HG03520 (cell line): ENCODE measurements around the gene LRRTM2.

Source experiments
- ATAC-seq: cut with Tn5 transposase; IDR thresholded peaks from one replicate; pipeline ENCODE4 v1.9.1; 2021; ENCODE audit warnings: mild to moderate bottlenecking, moderate library complexity; ENCODE audit not compliant: unreplicated experiment

The LRRTM2 gene

DNA sequence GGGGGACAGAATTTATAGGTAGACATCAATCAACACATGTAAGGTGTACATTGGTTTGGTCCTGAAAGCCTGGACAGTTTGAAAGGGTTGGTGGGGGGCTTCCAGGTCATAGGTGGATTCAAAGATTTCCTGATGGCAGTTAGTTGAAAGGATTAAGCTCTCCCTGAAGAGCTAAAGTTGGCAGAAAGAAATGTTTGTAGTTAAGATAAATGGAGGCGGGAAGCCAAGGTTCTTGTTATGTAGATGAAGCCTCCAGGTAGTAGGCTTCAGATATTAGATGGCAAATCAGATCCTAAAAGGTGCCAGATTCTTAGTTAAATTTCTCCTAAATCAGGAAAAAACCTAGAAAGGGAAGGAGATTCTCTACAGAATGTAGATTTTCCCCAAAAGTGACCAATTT is 9.0 kb upstream of the LRRTM2 start:
- no peak for ATAC-seq

DNA sequence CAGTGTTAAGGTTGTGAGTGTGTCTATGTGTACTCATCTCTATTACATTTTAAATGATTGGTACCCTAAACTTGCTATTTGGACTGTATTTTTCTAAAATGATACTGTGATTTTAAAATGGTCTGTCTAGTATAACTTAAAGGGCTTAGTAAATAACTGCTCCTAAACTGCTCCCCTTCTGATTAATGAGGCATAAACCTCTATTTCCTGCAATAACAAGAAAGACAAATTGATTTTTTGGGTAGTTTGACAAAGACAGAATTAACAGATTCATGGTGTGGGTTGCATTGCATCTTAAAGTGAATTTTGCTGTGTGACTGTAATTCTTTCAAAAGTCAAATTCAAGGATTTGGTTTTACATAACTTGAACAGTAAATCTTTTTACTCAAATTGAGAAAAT is 8.1 kb upstream of the LRRTM2 start:
- ATAC-seq = no peak

DNA sequence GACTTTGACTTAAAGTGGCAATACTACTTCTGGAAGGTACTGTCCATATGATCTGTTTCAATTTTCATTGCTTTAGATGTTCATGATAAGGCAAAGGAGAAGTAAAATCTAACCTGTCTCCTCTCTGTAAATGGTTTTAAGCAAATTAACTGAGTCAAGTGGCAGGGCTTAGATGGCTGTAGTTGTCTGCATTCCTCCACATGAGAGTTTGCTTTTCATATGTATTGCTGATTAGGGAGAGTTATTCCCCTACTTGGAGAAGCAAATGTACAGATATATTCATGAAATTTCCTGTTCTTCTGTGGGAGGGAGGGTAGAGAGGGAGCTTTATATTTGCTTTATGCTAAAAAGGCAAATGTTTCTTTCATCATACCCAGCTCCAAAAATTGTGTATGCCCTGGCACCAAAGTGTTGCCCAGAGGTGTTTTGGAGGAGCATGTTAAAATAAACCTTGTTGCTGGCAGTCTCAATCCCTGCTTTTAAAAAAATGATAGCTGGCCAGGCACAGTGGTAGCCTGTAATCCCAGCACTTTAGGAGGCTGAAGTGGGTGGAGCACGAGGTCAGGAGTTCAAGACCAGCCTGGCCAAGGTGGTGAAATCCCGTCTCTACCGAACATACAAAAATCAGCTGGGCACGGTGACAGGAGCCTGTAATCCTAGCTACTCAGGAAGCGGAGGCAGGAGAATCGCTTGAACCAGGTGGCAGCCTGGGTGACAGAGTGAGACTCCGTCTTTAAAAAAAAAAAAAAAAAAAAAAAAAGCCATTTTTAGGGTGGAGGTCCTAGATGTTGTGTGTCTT is 3.5 kb upstream of the LRRTM2 start:
- ATAC-seq = no peak

DNA sequence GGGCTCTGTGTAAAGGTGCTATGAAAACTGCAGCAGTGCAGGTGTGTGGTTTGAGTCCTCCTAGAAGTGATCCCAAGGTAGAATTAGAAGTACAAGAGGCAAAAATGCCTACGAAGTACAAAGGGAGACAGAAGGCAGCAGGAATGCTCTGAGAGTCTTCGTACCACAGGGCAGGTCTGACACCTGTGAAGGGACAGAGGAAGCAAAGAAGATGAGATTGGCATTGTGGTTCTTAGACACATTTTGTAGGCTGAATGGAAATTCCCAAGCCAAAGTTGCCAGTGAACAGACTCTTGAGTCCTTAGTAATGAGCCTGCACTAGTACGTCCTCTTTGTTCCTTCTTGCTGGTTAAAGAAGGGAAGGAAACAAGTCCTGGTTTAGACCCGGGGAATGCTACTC is 1.7 kb upstream of the LRRTM2 start:
- no peak for ATAC-seq

DNA sequence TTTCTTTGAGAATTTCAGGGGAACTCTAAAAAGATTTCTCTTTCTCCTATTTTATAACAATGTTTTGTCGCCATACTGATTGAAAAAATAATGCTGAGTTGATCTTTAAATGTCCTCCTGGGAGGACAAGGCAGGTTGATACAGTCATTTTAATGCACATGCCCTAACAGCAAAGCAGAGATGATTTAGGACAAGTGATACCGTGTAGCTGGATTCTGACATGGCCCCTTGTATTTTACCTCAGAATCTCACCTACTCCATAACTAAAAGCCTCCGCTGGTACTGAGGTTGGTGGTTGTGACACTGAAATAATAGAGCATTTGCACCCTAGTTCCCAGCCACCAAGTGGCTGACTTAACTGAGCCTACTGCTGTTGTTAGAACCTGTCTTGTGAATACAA is 811 bp upstream of the LRRTM2 start:
- no peak for ATAC-seq

DNA sequence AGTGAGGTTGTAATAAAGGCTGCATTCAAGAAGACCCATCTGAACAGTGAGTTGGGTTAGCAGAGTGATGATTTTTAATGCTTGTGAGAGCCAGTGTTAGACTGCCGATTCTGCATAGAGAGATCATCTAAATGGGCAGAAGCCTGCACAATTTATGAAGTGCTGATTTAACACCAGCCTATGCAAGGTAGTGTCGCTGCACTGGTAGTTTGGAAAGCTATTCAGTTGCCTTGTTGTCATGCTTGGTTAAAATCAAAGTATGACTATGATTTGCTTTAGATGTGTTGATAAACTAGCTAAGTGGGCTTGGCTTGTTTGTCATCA is 379 bp upstream of the LRRTM2 start:
- ATAC-seq = no peak

DNA sequence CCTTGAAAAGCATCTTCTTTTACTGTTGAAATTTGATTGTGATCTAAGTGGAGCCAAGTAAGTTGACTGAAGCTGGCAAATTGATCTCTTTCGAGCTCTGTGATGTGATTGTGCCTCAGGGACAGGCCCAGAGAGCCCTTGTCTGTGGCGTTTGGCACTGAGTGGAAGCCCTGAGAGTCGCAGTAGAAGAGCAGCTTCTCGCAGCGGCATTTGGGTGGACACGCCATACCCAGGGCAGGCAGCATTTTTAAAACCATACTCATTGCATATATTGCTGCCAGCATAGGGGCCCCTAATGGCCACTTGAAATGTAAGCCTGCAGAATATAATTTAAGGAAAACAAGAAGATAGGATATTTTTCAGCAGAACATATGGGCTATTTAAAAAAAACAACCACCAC is 894 bp downstream of the LRRTM2 start:
- ATAC-seq = no peak

DNA sequence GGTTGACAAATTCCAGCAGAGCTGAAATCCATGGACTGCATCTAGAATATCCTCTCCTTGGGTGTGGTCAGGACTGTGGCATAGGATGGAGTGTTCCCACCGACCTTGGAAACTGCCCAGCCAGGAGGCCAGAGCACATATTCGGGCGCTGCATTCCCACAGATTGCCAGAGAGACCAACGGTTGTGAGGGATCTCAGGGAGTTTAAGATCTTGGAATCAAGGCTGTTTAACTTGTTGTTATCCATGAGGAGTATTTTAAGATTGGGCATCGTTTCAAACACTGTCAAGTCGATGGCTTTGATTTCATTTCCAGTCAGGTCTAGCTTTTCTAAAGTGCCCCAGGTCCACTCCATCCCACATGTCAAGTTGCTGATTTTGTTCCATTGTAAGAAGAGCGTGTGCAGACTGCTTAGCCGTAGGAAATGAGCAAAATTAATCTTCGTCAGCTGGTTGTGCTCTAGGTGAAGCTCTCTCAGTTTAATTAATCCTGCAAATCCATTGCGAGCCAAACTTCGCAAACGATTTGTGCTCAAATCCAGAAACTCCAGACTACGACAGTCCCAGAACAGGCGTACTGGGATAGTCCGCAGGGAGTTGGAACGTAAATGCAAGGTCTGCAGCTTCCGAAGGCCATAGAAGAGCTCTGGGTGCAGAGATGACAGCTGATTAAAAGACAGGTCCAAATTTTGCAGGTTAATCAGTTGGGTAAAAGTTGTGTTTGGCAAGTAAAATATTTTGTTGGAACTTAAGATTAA is 1.5 kb downstream of the LRRTM2 start:
- no peak for ATAC-seq

DNA sequence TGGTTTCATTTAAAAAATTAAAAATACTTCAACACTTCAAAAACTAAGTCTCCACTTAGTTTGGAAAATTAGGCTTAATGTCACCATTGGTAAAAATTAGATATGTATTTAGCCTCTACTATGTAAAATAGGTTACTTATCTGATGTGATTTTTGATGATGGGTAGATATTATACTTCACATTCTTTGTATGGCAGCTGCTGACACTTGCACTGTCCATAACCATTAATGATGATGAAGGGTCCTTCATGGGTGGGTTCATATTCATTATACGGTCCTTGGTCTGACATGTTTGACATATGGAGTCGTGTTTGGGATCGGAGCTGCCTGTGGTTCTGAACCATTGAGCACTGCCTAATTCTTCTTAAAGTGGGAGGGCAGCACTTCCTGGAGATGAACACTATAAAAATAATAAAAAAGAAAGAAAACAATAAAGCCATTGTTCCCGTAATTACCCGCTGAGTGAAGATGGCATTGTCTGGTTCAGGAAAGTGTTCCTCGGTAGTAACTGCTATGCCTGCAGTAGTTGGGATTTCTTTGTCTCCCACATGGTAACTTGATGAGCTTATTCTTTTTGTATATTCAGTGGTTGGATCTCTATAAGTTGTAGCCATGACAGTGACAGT is 2.2 kb downstream of the LRRTM2 start:
- ATAC-seq = no peak

DNA sequence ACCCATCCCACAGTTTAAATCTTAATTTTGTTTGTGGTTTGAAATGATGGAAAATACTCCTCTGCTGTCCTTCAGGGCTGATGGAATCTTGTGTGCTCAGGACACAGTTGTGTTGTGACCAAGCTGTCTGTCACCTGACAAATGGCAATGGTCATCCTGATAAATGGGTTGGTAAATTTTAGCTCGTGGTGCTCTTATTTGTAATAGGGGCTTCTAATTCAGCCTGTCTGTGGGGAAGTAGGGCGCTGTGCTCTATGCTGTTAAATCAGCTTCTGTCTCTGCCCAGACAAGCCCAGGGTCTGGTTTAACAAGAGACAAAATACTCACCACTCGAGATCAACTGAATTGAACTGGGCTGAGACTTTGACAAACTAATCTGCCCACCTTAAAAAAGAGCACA is 4.5 kb downstream of the LRRTM2 start:
- ATAC-seq = no peak

DNA sequence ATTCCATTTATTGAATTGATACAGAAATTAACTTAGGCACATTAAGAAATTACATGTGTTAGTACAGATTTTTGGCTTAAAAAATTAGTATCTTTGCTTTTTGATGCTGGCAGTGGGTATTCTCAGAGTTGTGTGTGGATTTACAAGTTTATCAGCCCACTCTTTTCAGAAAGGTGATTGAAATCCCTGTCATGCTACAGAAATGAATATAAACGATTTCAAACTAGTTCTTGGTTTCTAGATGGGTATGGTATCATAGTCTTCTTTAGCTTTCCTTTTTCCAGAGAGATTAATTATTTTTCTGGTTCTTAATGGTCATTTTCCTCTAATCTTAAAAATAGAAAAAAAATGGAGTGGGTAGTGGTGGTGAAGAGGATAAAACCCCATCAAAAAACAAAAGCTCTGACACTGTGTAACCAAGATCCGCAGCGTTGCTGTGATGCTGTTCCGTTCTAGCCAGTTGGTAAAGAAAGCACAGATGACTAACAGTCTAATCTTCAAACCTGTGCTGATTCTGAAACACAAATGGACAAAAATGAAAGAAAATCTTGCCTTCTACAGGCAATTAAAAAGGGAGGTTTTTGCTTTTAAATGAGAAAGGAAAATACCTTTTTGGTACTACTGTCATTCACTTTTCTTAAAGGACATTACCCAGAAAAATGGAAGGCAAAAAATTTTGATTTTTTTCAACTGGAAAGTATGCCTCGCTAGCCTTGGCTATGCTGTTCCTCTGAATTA is 5.2 kb downstream of the LRRTM2 start:
- ATAC-seq = no peak

DNA sequence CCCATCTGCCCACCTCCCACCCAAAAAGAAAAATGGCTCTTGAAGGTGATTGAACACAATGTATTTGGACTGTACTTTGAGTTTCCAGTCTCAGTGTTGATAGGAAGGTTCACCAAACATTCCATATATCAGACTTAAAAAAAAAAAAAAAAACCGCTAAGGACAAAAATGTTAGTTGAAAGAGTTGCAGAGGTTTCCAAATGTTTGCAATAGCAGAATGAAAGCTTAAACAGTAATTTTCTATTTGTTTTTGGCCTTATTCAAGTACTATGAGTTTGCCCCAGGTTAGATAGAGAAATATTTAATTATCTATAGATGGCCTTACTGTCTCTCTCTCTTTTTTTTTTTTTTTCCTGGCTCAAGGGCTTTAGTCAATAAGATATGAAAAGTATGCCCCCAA is 6.1 kb downstream of the LRRTM2 start:
- no peak for ATAC-seq

DNA sequence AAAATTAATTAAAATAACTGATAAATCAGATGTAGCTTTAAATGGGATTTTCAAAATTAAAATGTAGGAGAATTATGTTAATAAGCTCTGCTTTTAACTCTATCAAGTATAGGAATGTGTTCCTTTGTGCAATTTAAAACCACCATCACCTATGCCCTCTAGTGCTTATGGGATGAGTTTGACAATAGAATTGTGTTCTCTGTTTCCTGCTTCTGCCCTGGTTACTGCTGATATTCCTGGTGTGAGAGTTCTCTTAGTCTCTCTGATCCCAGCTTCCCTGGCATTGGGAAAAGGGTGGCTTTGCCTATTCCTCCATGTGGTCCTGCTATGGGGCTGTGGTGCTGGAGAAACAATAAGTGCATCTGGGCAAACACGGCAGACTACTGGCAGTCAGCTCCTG is 8.1 kb downstream of the LRRTM2 start:
- ATAC-seq = no peak

DNA sequence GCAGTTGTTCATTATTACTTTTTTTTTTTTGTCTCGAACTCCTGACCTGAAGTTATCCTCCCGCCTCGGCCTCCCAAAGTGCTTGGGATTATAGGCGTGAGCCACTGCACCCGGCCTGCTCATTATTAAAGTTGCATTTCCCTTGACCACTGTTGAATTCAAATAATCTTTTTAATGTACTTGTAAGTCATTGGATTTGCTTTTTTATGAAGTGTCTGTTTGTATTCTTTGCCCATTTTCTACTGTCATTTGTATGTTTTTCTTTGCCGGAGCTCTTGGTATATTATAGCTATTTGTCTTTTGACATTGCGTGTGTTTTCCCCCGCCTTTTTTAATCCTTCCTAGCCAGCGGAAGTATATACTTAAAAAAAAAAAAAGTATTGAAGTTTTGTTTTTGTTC is 22.0 kb downstream of the LRRTM2 start:
- no peak for ATAC-seq

DNA sequence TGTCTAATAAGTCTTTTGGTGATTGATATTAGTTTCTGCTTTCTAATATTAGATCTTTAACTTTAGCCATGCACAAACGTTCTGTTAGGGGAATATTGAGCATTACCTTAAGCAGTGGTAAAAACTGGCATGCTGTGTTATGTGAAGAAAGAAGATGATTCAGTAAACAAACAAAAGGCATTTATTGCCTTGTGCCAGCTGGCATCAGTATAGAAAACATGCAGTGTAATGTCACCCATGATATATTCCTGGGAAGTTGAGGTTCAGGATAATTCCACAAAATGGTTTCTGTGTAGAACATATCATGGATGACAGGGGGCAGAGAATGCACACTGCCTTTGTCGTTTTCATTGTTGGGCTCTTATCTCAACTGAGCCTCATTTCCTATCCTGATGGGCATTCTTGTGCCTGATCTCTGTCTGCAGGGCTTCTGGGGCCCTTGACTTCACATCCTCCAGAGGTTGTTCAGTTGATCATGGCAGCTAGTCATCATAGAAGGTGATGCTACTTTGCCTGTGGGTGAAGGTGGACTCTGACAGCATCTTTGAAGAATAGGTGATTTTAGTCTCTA is 24.2 kb downstream of the LRRTM2 start:
- ATAC-seq = no peak

DNA sequence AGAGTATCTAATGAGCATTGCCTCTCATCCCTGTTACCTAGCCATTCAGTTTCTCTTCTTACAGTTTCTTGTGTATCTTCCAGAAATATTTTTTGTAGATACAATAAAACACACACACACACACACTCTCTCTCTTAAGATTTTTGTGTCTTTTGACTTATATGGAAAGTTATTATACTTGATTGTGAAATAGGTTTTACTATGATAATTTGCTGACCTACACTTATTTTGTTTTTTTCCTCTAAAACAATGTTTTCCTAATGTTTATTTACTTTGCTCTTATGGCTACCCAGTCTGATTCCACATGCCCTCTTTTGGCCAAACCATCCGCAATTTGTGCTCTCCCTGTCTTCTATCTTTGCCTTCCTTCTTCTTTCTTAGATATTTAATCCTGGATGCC is 25.3 kb downstream of the LRRTM2 start:
- no peak for ATAC-seq

DNA sequence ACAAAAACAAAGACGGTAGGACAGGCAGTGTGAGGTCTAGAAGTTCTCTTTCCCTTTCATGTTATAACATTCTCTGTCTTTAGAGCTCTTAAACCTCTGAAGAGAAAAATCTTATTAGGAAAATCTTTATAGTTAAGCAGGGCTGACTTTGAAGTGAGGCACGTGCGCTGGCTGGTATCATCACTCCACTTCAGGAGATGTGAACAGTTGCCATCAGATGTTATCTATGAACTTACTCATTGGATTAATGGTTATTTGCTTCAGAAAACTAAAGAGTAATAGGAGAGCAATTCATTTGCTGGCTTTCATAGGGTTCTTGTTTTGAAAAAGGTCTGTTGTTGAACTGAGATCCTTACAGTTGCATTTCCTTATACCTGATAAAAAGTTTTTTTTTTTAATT is 25.7 kb downstream of the LRRTM2 start:
- ATAC-seq = no peak

DNA sequence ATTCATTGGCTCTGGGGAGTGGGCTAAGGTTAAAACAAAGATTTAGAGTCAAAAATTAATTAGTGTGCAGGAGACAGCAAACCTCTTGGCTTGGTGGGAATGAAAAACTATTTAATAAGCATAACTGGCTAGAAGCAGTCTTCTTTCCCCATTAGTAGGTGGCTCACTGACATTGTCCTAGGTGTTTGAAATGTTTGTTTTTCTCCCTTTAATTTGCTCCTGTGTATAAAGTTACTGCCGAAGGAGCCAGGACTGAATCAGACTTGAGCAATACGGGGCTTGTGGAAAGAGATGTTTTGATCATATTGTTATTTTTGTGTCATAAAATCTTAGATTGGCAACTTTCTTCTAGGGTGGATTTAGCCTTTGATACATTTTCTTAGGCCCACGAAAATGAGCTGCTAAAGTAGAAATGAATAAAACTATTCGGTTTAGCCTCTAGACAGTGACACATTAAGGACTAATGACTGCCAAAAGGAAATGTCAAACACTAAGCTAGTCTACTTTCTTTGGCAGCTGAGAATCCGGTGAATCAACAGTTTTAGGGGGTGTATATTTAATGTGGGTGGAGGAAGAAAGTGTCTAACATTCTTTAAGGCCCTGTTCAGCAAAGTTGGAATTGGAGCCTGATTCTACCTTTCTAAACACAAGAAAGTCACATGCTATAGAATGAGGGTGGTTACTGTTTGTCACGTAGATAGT is 30.2 kb downstream of the LRRTM2 start:
- no peak for ATAC-seq

DNA sequence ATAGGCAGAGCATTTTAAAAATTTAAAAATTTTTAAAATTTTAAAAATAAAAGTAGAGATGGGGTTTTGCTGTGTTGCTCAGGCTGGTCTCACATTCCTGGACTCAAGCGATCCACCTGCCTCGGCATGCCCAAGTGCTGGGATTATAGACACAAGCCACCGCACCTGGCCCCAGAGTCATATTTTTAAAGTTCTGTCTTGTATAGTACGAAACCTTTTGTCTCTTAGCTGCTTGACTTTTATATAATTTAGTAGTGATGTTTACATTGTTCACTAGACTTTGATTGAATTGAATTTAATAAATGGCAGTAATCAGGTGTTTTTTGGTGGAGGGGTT is 31.0 kb downstream of the LRRTM2 start:
- ATAC-seq = no peak

DNA sequence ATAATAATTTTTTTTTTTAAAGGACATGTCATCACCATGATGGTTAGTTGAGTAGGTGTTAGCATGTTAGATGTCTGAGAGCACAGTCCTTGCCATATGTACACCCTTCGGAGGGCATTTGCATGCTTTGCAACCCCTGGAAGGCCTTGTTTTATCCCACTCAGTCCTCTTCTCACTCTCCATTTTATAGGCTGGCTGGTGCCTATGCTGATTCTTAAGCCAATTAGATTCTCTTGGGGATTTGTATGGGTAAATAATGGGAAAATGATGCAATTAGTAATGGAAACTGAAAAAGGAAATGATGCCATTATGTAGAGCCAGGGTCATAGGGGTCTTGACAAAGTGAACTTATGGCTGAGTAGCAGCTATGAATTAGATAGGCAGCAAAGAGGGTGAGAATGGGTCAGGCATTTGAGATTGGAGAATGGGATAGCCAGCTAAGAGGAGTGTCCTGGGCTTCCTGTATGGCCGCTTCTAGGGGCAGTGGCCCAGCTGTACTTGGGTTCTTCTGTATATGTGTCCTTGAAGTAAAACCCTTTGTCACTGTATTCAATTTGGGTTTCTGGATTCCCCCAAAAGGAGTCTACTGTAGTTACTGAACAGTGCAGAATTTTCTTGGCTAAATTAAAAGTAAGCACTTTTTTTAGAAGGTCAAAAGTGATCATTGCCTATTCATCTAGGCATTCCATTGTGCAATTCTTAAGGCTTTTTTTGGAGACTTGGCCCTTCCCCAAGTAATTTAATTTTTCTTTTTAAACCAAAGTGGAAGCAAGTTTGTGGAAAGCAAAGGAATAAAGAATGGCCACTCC is 31.6 kb downstream of the LRRTM2 start:
- no peak for ATAC-seq
